IPS-15b (cell line): Measurements from ENCODE around the gene ST3GAL3.

ENCODE experiments used
- H3K27me3 ChIP-seq: one replicate; pipeline ENCODE4 v1.6.1; 2013; ENCODE audit warnings: low read length; ENCODE audit not compliant: control insufficient read depth, insufficient read depth
- H3K36me3 ChIP-seq: one replicate; pipeline ENCODE4 v1.6.1; 2013; ENCODE audit warnings: low read length; ENCODE audit not compliant: control insufficient read depth, insufficient read depth
- H3K4me1 ChIP-seq: one replicate; pipeline ENCODE4 v1.6.1; 2013; ENCODE audit warnings: mild to moderate bottlenecking, low read length; ENCODE audit not compliant: control insufficient read depth, insufficient read depth
- H3K4me3 ChIP-seq: one replicate; pipeline ENCODE4 v1.5.1; 2013; ENCODE audit warnings: low read depth, low read length
- H3K9ac ChIP-seq: one replicate; pipeline ENCODE4 v1.6.1; 2013; ENCODE audit warnings: low read depth, mild to moderate bottlenecking, low read length
- H3K9me3 ChIP-seq: one replicate; pipeline ENCODE4 v1.6.1; 2013; ENCODE audit warnings: mild to moderate bottlenecking, low read length; ENCODE audit not compliant: control insufficient read depth, insufficient read depth

The ST3GAL3 gene

DNA sequence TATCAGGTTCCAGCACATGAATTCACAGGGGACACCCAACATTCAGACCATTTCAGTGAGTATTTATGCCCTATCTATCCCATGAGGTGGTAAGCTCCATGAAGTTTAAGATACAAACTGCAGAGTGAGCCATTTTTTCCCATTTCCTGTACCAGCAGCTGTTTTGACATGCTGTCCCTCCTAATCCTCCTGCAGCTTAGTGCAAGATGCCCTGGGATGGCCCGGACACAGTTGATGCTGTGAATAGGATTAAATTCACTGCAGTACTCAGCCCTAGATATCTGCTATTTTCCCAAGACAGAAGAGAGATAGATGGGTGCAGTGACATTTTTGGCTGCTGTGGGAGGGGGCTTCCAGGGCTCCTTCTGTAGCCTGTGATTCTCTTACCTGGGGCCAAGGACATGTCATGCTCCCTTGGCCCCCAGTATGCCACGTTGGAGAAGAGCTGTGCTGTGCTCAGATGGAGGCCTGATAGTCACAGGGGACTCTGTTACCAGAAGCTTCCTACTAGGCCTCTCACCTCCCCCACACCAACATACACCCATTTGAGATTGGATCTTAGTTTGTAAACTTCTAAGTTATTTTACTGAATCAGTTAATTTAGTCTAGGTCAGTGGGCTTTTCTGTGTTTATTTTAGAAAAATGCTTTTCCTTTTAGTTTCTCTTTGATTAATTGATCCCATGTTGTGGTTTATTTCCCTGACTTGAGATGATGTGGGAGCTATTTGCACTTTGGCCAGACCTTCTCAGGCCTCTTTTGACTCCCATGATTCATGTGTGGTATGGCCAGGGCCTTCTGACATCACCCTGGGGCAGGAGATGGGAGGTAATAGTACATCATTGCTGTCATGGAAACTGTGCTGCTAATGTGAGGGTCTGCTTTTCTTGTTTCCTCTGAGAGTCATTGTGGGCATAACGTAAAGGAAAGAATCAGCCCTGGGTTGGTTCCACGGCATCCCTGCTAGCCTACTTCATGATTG lies 92.6 kb downstream of the ST3GAL3 start:
- Histone ChIP-seq H3K4me3 (no peak overlapping the region), H3K9me3 (no peaks in the 10 kb centered on the region), H3K36me3 (no peaks in the 10 kb centered on the region), H3K4me1 (no peaks in the 10 kb centered on the region), H3K9ac (no peak overlapping the region), H3K27me3 (no peaks in the 10 kb centered on the region)

DNA sequence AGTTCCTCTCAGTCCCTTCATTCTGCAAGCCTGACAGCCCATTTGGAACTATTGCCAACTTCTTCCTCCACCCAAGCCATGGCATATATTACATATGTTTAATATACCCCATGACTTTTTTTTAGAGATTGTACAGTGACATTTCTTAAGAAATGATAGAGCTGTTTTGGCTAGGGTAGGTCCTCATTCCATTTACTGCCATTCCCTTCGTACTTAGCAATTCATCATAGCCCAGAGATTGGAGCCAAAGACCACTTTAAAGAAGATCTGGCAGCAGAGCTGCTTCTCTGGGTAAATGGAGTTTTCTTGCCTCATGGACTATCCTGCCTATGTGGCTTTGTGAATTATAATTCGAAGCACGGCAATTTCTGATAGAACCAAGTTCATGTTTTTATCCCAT lies 93.4 kb downstream of the ST3GAL3 start:
- Histone ChIP-seq H3K9ac (no peak overlapping the region), H3K4me3 (no peak overlapping the region), H3K9me3 (no peaks in the 10 kb centered on the region), H3K4me1 (no peaks in the 10 kb centered on the region), H3K27me3 (no peaks in the 10 kb centered on the region), H3K36me3 (no peaks in the 10 kb centered on the region)

DNA sequence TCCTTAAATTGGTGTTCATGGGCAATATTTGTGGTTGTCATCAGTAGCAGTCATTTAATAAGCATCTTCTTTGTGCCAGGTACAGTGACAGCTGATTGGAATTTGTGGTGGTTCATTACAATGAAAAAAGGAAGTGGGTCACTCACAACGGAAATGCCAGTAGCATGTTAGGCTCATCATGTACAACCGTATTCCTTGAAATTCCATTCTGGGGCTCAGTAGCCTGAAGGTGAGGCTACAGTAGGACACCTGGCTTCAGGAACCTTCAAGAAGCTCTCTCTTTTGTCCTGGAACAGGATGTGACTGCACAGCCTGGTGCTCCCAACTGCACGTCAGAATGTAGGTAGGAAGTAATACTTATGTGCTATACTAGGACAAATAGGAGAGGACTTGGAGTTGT lies 93.9 kb downstream of the ST3GAL3 start:
- Histone ChIP-seq H3K27me3 (no peaks in the 10 kb centered on the region), H3K4me1 (no peaks in the 10 kb centered on the region), H3K36me3 (no peaks in the 10 kb centered on the region), H3K4me3 (no peak overlapping the region), H3K9me3 (no peaks in the 10 kb centered on the region), H3K9ac (no peak overlapping the region)

DNA sequence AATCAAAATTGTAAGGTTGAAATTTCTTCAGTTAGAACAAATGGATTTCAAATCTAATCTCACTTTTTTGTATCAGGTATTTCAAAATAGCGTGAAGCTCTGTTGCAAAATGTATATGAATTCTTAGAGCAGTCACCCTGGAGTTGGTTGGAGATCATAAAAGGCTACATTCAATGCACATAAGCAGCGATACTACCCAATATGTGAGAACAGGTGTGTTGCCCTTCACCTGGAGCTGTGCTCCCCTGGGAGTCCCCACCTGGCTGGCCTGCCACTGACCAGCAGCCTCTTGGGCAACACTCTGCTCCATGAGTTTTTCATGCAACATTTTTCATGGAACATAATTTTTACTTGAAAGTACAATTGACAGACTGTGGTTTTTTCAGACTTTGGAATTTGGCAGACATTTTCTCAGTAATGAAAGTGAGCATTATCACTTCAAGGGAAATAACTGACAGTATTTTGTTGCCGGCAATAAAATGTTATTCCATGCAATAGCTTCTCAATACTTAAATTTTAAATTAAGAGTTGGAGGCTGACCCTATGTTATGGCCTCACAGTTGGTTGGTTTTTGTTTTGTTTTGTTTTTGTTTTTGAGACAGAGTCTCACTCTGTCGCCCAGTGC lies 95.1 kb downstream of the ST3GAL3 start:
- Histone ChIP-seq H3K9me3 (no peaks in the 10 kb centered on the region), H3K9ac (no peak overlapping the region), H3K27me3 (no peaks in the 10 kb centered on the region), H3K4me3 (no peak overlapping the region), H3K4me1 (no peaks in the 10 kb centered on the region), H3K36me3 (no peaks in the 10 kb centered on the region)

DNA sequence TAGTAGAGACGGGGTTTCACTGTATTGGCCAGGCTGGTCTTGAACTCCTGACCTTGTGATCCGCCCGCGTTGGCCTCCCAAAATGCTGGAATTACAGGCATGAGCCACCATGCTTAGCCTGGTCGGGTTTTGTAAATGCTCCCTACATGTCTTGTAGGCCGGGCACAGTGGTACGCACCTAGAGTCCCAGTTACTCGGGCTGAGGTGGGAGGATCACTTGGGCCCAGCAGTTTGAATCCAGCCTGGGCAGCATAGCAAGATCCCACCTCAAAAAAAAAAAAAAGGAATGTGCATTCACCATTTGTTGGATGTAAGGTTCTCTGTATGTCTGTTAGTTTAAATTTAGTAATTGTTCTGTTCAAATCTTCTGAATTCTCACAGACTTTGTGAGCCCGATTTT lies 95.8 kb downstream of the ST3GAL3 start:
- Histone ChIP-seq H3K9me3 (no peaks in the 10 kb centered on the region), H3K36me3 (no peaks in the 10 kb centered on the region), H3K4me3 (no peak overlapping the region), H3K9ac (no peak overlapping the region), H3K4me1 (no peaks in the 10 kb centered on the region), H3K27me3 (no peaks in the 10 kb centered on the region)

DNA sequence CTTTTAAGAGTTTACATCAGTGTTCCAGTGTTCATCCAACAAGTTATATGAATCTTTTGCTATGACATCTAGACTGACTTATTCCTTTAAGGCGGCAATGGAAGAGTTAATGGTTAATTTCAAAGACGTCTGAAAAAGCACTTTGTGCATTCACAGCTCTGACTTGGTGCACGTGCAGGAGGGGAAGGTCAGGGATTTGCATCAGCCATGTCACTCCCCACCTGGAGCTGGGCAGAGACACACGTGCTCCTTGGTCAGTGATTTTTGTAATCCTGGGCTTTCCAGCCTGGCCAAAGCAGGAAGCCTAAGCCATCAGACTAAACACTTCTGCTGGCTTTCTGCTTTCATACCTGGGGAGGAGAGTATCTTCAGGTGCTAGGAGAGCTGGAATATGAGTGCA lies 96.3 kb downstream of the ST3GAL3 start:
- no peaks in the 10 kb centered on the region for H3K9me3 ChIP-seq
- H3K27me3 ChIP-seq: no peaks in the 10 kb centered on the region
- no peaks in the 10 kb centered on the region for H3K4me1 ChIP-seq
- H3K4me3 ChIP-seq: no peak overlapping the region
- no peak overlapping the region for H3K9ac ChIP-seq
- no peaks in the 10 kb centered on the region for H3K36me3 ChIP-seq

DNA sequence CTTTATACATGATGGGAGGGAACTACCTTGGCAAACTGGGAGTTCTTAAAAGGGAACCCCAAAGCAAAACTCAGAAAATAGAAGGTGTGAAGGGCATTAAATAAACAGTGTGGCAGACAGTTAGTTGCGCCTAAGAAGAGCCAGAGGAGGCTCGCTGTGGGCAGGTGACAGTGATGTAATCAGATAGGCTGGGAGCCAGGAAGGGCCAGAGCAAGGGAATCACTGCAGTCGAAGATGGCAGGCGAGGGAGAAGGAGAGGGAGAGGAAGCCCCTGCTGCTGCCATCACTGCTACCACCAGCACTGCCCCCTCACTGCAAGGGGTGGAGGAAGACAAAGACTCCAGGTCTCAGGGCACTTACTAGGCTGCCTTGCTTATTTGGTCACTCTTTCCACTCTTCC lies 97.2 kb downstream of the ST3GAL3 start:
- no peaks in the 10 kb centered on the region for H3K9me3 ChIP-seq
- H3K36me3 ChIP-seq: no peaks in the 10 kb centered on the region
- no peaks in the 10 kb centered on the region for H3K27me3 ChIP-seq
- no peaks in the 10 kb centered on the region for H3K4me1 ChIP-seq
- no peak overlapping the region for H3K4me3 ChIP-seq
- no peak overlapping the region for H3K9ac ChIP-seq

DNA sequence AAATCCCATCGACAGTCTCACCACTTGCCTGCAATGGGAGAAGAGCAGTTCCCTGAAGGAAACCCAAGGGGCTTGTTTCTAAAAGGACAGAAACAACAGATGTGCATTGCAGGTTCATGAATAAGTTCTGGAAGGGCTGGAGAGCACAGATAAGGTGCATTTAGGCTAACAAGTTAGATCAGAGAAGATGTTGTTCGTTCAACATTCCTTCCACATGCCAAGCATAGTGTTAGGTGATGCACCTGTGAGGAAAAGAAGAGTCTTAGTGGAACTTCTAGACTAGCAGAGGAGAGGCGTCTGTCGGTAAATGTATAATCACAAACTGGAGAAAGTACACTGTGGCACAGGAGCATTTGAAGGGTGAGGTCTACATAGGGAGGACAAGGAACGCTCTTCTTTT lies 98.0 kb downstream of the ST3GAL3 start:
- Histone ChIP-seq H3K4me3 (no peak overlapping the region), H3K36me3 (no peaks in the 10 kb centered on the region), H3K9ac (no peak overlapping the region), H3K27me3 (no peaks in the 10 kb centered on the region), H3K9me3 (no peaks in the 10 kb centered on the region), H3K4me1 (no peaks in the 10 kb centered on the region)

DNA sequence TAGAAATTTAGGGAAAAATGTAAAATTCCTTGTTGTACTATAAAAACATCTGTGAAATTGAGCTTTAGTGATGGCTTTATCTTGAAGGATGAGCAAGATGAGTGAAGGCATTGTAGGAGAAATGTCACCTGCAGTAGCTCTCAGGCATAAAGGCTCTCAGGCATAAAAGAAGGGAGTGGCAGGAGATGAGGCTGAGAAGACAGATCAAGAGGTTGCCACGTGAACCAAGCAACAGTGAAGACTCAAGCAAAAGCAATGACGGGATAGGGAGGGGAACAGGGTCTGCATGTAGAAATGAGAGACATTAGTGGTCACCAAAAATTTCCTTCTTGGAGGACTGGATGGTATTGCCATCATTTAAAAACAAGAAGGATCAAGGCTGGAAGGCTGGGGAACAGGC lies 98.8 kb downstream of the ST3GAL3 start:
- Histone ChIP-seq H3K27me3 (no peaks in the 10 kb centered on the region), H3K9me3 (no peaks in the 10 kb centered on the region), H3K36me3 (no peaks in the 10 kb centered on the region), H3K9ac (no peak overlapping the region), H3K4me1 (no peaks in the 10 kb centered on the region), H3K4me3 (no peak overlapping the region)

DNA sequence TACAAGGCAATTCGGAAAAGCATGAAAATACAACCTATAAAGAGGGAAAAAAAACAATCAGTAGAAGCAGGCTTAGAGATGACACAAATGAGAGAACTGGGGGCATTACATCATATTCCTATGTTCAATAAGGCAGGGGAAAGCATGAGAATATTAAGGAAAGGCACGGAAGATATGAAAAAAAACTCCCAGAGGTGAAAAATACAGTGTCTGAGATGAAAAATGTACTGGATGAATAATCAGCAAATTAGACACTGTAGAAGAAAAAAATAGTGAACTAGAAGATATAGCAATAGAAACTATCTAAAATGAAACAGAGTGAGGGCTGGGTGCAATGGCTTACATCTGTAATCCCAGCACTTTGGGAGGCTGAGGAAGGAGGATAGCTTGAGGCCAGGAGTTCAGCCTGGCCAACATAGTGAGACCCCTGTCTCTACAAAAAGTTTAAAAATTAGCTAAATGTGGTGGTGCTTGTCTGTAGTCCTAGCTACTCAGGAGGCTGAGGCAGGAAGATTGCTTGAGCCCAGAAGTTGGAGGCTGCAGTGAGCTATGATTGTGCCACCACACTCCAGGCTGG lies 101.8 kb downstream of the ST3GAL3 start:
- no peaks in the 10 kb centered on the region for H3K27me3 ChIP-seq
- no peak overlapping the region for H3K9ac ChIP-seq
- H3K9me3 ChIP-seq: no peaks in the 10 kb centered on the region
- H3K36me3 ChIP-seq: no peaks in the 10 kb centered on the region
- H3K4me3 ChIP-seq: no peak overlapping the region
- H3K4me1 ChIP-seq: no peaks in the 10 kb centered on the region

DNA sequence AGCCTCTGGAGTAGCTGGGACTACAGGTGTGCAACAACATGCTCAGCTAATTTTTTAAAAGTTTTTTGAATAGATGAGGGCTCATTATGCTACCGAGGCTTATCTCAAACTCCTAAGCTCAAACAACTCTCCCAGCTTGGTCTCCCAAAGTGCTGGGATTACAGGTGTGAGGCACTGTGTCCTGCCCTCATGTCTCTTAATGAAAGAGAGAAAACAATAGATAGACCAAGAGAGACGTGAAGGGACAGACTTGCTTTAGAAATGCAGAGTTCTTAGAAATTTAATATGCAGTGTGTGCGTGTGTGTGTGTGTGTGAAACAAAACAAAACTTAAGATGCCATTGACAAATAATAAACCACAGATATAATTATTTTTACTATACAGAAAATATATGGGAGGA lies 105.2 kb downstream of the ST3GAL3 start:
- Histone ChIP-seq H3K9me3 (no peaks in the 10 kb centered on the region), H3K9ac (no peak overlapping the region), H3K4me3 (no peak overlapping the region), H3K27me3 (no peaks in the 10 kb centered on the region), H3K36me3 (no peaks in the 10 kb centered on the region), H3K4me1 (no peaks in the 10 kb centered on the region)

DNA sequence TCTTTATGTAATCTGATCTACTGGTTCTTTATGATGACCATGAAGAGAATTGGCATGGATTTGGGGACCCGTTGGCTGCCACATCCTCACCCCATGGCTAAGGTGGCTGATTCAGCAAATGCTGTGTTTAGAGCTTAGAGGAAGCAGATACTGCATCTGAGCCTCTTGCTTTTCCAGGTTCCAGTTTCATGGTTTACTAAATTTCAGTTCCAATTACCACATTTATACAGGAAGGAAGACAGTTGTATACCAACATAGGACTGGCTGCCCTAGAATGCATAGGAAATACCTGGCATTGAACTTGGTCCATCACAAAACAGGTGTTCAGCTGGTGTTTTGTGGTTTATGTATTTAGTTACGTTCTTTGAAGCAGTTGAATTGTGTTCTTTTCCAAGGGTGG lies 107.1 kb downstream of the ST3GAL3 start:
- Histone ChIP-seq H3K4me1 (no peaks in the 10 kb centered on the region), H3K27me3 (no peaks in the 10 kb centered on the region), H3K36me3 (no peaks in the 10 kb centered on the region), H3K9ac (no peak overlapping the region), H3K9me3 (no peaks in the 10 kb centered on the region), H3K4me3 (no peak overlapping the region)
